HG03139 (cell line): ENCODE measurements around the gene CPM.
"Not testable (repeated sequence)": the region's sequence is repeated elsewhere in the genome, so short reads cannot be mapped to it uniquely, and the experiment has no call there.

Experiments used
- ATAC-seq: cut with Tn5 transposase; IDR thresholded peaks from one replicate; pipeline ENCODE4 v1.9.1; 2021; ENCODE audit not compliant: unreplicated experiment

Gene CPM

GRCh38 chr12:68854554-68854953, 78.4 kb downstream of the CPM start:
- no peak for ATAC-seq

DNA sequence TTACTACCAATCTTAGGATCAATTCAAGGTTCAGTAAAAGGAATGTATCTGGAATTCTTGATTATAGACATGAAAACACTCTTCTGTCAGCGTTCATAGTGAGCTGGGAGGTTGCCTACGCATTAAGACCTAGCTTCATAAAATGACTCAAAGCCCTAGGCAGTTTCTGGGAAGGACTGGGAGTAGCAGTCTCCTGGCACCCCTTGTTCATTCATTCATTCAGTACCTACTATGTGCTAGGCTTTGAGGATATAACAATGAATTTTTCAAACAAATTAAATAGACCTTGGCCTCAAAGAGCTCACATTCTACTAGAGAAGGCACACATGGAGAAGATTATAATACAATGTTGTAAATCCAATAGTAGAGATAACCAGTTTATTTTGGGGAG, 78.9 kb downstream of the CPM start:
- no peak for ATAC-seq

- ATAC-seq, result no peak
Measured at GRCh38 chr12:68853396-68854077, 79.4 kb downstream of the CPM start.

- no peak for ATAC-seq
Measured at GRCh38 chr12:68851592-68852306, 81.2 kb downstream of the CPM start.

DNA sequence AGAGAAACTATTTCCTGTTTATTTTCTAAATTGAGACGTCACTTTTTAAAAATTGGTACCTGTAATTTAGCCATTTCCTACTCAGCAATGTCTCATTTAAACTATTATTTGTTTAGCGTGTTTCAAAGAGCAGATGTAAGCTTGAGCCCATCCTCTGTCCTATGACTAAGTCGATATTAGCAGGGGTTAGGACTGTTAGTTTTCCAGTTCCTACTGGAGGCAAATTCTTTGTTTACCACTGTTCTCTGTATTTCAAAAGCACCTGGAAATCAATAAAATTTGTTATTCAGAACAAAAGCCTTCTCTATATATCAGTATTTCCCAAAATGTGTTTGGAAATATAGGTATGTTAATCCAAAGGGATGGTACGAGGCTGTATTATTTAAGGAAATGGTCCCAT, 82.6 kb downstream of the CPM start:
- no peak for ATAC-seq

GRCh38 chr12:68846811-68847210, 86.2 kb downstream of the CPM start:
- no peak for ATAC-seq

DNA sequence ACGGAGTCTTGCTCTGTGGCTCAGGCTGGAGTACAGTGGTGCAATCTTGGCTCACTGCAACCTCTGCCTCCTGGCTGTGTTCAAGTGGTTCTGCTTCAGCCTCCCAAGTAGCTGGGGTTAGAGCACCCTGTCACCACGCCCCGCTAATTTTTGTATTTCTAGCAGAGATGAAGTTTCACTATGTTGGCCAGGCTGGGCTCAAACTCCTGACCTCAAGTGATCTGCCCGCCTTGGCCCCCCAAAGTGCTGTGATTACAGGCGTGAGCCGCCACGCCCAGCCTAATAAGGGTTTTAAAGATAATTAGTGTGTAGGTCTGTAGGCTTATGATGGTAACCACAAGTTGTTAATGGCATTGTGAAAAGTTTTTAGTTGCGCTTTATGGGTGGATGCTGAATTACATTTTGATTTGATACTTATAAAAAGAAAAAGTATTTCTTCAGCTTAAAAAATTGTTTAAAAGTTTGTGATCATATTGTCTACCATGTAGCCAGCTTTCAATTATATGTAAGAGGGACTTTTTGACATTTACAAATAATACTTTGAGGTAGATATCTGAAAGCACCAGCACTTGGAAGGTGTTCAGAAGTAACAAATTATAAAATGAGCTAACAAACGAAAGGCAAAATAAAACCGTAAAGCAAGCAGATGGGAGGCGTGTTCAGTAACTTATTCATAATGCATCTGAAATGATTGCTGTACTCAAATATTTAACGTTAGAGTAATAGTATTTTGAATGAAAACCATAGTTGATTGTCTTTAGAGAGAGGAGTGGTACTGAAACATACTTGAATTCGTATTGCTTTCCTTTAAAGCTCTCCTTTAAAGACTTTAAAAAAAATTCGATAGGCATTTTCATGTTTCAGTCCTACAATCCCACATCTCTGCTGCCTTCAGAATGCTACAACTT, 87.9 kb downstream of the CPM start:
- no peak for ATAC-seq

DNA sequence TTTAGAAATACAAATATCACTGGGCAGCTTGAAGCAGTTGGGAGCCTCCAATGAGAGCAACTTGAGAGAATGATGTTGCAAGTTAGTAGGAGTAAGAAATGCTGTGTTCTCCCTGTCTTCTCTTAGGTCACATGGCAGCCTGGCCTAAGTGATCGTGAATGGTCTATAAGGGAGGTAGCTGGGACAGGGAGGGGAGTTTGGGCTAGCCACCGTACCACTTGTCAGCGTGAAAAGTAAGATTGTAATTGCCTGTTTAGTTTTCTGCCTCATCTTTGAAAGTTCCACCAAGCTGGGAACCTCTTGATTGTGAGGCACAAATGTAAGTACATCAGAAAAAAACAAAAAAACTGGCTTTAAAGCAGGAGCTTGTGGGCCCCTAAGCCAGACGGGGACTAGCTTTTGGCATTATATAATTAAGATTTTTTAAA, 88.6 kb downstream of the CPM start:
- ATAC-seq, result no peak

DNA sequence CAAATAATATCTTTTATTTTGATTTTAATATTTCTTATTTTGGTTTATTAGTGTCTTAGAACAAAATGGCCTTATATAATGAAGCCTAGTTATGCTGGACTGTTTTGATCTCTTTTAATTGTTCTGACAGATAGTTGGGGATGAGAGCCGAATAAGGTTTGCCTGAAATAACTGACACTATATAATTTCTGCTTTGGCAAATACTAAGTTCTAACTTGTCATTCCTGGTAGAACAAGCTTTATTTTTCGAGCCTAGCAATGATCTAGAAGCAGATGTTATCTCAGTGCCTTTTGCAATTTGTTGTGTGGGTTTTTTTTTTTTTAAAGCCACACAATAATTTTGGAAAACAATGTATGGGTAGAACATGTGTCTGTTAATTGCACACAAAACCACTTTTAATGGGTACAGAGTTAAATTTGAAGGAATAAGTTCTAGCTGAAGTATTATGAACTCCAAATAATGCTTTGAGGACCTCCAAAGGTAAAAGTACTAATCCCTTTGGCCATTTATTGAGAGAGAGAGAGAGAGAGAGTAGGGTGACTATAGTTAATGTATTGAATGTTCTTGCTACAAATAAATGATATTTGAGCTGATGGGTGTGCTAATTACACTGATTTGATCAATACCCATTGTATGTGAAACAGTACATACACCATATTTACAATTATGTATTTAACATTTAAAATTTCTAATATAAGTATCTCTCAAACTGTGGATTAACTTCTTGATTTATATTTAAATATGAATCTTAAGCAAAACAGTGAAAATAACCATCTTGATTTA, 90.0 kb downstream of the CPM start:
- no peak for ATAC-seq

- no peak for ATAC-seq
Measured at GRCh38 chr12:68842123-68842522, 90.8 kb downstream of the CPM start.

- no peak for ATAC-seq
Measured at GRCh38 chr12:68841717-68842116, 91.3 kb downstream of the CPM start.

DNA sequence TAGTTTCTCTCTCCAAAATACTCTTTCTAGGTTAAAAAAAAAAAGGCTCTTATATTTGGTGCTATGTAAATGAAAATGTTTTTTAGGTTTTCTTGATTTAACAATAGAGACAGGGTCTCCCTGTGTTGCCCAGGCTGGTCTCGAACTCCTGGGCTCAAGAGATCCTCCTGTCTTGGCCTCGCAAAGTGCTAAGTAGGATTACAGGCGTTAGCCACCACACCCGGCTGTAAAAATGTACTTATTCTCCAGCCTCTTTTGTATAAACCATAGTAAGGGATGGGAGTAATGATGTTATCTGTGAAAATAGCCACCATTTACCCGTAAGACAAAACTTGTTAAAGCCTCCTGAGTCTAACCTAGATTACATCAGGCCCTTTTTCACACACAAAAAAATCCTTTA, 91.8 kb downstream of the CPM start:
- ATAC-seq, result not testable (repeated sequence)

DNA sequence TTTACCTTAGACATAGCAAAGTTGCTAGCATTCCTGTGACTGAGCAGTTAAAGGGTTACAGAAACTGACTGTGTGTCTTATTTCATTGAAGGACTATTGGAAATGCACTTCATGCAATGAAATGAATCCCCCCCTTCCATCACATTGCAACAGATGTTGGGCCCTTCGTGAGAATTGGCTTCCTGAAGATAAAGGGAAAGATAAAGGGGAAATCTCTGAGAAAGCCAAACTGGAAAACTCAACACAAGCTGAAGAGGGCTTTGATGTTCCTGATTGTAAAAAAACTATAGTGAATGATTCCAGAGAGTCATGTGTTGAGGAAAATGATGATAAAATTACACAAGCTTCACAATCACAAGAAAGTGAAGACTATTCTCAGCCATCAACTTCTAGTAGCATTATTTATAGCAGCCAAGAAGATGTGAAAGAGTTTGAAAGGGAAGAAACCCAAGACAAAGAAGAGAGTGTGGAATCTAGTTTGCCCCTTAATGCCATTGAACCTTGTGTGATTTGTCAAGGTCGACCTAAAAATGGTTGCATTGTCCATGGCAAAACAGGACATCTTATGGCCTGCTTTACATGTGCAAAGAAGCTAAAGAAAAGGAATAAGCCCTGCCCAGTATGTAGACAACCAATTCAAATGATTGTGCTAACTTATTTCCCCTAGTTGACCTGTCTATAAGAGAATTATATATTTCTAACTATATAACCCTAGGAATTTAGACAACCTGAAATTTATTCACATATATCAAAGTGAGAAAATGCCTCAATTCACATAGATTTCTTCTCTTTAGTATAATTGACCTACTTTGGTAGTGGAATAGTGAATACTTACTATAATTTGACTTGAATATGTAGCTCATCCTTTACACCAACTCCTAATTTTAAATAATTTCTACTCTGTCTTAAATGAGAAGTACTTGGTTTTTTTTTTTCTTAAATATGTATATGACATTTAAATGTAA, 93.5 kb downstream of the CPM start:
- ATAC-seq, result no peak

- no peak for ATAC-seq
Measured at GRCh38 chr12:68838046-68838886, 94.7 kb downstream of the CPM start.

GRCh38 chr12:68837215-68837614, 95.8 kb downstream of the CPM start:
- no peak for ATAC-seq

GRCh38 chr12:68835333-68835908, 97.5 kb downstream of the CPM start:
- no peak for ATAC-seq

DNA sequence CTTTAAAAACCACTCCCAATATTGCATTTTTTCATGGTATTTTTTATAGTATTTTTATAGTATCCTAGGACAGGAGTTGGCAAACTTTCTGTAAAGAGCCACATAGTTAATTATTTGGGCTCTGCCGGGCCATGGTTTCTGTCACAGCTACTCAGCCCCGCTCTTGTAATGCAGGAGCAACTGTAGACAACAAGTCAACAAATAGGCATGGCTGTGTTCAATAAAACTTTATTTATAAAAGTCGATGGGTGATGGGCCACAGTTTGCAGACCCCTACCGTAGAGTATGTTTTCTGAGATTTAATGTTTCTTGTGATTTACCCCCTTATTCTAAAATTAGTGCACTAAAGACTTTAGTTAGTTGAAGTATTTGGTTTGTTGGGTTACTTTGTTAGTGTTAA, 99.5 kb downstream of the CPM start:
- no peak for ATAC-seq

- ATAC-seq, result no peak
Measured at GRCh38 chr12:68832504-68832867, 100.5 kb downstream of the CPM start.
